ENCODE measurements around the gene ZNF334. TPM values are rescaled to one million over a fixed set of nuclear protein-coding genes. Genes with fewer than 3 reads are reported as not detected.

ZNF334 gene
- total RNA-seq = 0.57 TPM
- long read RNA-seq = 0 reads

DNA sequence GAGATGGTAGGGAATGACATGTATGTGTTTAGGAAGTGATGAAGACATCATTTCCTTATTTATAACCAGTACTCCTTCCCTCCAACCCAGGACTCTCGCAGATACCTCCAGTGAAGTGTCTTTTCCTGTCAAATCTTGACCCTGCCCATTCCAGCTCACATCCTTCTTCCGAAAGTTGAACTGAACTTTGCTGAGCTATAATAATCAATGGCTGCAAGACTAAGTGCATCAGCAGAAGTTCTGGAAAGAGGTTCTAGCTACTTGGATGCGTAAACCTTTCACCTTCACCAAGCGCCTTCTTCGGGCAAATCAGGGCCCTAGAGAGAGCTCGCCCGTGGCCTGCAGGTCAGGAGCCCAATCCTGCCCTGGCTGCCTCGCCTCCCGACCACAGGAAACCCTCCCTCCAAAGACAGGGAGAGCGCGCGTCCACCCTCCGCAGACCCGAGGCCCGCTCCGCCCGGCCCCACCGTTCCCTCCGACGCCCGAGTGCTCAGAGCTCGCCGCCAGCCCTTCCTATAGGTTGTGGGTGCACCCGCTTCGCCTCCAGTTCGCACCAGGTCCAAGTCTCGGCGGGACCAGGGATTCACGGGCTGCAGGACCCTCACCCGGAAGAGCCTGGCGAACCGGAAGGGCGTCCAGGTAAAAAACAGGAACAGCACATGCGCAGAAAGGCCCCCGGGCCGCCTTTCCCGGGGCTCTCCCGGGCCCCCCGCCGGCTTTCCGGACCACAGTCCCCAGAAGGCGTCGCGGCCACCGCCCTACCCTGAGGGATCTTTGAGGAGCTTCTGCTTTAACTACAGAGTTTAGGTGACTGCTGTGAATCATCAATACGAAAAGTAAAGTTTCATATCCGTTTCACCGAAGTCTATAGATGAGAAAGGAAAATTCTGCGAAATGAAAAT is at the start of gene ZNF334:
Gene ZNF334, minus strand, starts transcription at position 617 of the 902 bp plus-strand sequence. CDS start 1,457 bp downstream, outside the sequence.
- ATAC-seq (peak; percentile 96), DNase-seq (ENCODE audit: missing footprints) (peak; percentile 82)
- intact Hi-C loops (cut with DNase I) = loop anchor here (5.0 kb wide), 1 partner anchor 174 kb away; the partner anchor contains the start of gene TP53RK

DNA sequence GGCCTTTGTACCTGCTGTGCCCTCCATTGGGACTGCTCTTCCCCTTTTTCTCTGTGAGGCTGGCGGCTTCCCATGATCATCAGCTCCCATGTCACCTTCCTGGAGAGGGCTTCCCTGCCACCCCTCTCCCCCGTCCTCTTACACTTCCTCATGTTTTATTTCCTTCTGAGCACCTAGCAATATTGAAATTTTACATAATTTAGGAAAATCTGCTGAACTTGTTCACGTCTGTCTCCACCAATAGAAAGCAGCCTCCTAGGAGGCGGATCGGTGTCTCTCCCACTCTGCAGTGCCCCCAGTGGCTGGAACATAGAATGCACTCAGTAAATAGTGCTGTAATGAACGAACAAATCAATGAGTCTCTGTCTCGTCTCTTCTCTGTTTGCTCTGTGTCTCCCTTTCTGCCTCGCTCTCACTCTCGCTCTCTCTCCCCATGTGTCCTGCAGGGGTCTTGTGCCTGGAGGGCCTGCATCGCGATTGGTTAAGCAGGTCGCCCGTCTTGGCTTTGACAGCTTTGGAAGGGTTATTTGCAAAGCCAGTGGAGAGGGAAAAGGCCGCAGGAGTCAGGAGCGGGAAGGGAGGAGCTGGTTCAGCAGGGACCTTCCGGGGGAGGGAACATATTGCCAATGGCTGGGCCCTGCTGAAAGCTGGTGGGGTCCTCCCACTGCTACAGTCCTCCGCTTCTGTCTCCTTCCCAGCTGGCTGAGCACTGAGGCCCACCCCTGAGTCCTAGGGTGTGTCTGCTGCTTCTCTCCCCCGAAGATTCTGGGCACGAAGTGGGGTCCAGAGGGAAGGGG is 49.2 kb upstream of the ZNF334 start:
- DNase-seq (ENCODE audit: missing footprints) = no peak
- peak; percentile 82 for ATAC-seq
- intact Hi-C loops (cut with DNase I) = loop anchor here (5.0 kb wide), 1 partner anchor 120 kb away; no protein-coding TSS in a partner anchor

DNA sequence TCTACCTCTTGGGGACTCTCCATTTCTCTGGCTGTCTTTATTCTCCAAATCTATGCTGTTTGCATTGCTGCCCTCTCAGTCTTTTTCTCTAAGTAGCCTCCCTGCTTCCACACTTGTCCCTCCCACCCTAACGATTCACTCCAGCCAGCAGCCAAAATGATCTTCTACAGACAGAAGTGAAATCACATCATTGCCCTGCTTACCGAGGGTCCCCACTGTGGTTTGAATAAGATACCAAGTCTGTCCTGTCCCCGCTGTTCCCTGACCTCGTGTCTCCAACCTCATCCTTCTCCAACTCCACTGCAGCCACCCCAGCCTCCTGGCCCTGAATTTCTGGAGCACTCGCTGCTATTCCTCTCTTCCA is 48.6 kb upstream of the ZNF334 start:
- ATAC-seq (no peak), DNase-seq (ENCODE audit: missing footprints) (no peak)
- intact Hi-C loops (cut with DNase I) = loop anchor here (5.0 kb wide), 1 partner anchor 120 kb away; no protein-coding TSS in a partner anchor

DNA sequence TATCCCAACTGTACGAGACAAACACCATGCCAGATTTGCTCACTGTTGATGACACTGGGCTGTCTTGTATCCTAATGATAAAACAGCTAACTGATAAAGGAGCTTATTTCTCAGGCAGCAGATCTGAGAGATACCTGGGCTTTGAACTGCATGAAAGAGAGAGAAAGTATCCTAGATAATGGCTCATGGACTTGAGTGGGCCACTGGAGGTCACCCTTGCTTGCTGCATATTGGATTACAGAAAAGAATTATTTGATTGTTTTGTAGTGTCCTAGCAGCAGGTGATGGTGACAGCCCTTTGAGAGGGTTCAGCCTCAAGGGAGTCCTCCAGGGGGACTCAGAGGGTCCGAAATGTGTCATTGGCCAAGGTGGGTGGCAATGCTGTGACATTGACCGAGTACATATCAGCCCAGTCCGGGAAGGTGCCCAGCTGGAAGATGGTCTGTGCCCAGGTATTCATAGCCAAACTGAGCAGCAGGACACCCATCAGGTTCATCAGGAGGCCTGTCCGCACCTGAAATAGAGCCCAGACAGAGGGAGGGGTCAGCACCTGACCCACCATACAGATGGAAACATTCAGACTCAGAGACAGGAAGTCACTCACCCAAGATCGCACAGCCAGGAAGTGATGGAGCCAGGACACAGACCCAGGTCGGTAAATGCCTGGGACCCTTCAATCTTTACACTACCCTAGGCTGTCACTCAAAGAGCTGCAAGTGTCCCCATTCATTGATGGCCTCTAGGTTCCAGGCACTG is 46.5 kb upstream of the ZNF334 start:
- DNase-seq (ENCODE audit: missing footprints) = no peak
- intact Hi-C loops (cut with DNase I) = loop anchor here (5.0 kb wide), 1 partner anchor 122 kb away; no protein-coding TSS in a partner anchor
- no peak for ATAC-seq

DNA sequence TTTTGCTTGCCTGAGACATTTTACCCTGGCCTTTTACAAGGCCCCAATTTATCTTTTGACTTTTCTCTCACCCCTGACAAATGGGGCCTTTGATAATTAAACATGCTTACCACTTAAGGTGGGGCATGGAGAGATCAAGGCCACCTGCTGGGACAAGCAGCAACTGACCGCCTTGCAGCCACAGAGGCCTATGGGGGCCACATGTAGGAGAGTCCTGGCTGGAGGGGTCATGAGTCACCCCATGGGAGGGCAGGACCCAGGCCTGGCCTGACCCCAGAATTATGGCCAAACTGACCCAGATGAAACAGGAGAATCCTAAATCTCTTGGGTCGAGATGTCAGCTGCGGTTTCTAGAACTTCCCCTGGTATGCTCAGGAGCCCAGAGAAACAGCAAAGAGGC is 45.6 kb upstream of the ZNF334 start:
- ATAC-seq (no peak), DNase-seq (ENCODE audit: missing footprints) (no peak)
- intact Hi-C loops (cut with DNase I) = no loop called here

DNA sequence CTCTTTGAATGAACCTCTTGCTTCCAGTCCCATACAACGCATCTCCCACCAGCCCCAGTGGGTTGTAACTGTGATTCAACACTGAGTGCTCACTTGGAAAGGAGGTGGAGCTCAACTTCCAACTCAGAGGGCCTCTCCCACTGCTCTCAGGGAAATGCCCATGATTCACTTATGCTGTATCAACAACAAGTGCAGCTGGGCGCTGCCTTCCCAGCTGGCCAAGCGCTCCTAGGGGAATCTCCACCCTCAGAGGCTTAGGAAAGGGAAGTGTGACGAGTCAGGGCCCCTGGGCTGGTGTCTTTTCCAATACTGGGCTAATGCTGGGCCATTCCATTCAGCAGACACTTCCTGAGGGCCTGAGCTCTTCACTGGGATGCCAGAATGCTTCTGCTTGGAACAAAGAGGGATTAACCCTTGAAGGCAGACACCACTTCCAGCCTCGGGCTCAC is 45.2 kb upstream of the ZNF334 start:
- ATAC-seq (no peak), DNase-seq (ENCODE audit: missing footprints) (no peak)
- intact Hi-C loops (cut with DNase I) = no loop called here

DNA sequence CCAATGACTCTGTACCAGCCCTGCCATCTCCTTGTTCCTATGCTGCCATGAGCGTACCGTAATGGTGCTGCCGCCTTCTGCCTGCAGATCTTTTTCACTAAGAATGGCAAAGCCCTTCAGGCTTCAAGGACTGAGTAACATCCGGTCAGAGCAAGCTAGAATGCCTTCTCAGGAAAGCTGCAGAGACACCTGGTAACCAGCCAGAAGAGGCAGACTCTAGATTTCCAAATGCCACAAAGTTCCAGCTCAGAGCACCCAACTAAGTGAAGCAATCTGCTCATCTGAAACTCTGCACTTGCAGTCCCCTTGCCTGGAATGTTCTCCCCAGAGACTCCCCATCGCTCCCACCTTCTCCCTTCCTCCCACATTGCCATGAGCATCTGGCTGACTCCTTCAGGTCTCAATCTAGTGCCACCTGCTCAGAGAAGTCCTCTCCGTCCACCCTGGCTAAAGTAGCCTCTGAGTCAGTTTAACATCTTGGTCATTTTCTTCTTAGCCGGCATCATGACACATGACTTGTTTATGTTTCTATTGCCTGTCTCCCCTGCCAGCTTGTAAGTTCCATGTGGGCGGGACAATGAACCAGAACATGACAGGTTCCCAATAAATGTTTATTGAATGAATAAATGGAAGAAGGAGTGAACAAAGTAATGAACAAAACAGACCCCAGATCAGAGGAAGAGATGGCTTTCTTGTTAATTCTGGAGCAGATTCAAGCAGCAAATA is 44.0 kb upstream of the ZNF334 start:
- intact Hi-C loops (cut with DNase I) = no loop called here
- DNase-seq (ENCODE audit: missing footprints) (no peak), ATAC-seq (no peak)

DNA sequence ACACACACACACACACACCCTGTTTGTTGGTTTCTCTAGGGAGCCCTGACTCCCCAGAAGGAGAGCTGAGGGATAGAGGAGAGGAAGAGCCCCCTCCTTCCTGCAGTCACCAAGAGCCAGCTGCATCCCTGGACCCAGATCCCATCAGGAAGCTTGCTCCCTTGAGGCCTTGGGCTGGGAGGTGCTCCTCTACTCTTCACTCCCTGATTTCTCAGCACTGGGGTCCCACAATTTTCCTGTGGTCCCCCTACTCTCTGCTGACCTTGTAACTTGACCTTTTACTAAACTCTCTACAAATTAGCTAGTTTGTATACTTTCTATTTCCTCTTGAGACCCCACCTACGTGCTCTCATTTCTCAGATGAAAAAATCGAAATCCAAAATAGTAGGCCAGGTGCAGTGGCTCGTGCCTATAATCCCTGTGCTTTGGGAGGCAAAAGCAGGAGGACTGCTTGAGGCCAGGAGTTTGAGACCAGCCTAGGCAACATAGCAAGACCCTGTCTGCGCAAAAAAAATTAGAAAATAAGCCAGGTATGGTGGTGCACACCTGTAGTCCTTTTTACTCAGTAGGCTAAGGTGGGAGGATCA is 42.1 kb upstream of the ZNF334 start:
- ATAC-seq = no peak
- DNase-seq (ENCODE audit: missing footprints) = no peak
- intact Hi-C loops (cut with DNase I) = no loop called here

DNA sequence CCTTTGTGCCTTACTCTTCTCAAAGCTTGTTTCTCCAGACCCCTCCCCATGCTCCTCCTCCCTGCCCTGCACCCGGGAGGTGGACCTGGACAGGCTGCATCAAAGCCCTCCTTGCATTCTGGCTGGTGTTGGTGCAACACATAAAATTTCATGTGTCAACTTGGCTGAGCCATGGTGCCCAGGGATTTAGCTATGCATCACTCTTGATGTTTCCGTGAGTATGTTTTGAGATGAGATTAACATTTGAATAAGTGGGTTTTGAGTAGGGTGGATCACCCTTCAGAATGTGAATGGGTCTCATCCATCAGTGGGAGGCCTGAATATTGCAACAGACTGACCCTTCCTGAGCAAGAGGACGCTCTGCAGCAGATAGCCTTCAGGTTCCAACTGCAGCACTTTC is 41.5 kb upstream of the ZNF334 start:
- ATAC-seq (no peak), DNase-seq (ENCODE audit: missing footprints) (no peak)
- intact Hi-C loops (cut with DNase I) = no loop called here

DNA sequence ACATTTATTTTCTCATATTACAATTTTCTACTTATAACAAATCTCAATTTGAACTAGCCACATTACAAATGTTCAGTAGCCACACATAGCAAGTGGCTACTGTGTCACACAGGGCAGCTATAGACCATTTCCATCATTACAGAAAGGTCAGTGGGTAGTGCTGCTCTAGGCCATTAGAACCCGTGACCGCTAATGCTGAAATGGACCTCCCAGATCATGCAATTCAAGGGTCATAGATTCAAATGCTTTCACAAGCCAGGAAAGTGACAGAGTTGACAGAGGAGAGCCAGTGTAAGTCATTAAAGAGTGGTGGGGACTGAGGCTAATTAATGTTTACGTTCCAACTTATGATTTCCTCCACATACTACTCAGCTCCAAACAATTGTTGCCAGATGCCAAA is 40.6 kb upstream of the ZNF334 start:
- intact Hi-C loops (cut with DNase I) = no loop called here
- ATAC-seq (no peak), DNase-seq (ENCODE audit: missing footprints) (no peak)

DNA sequence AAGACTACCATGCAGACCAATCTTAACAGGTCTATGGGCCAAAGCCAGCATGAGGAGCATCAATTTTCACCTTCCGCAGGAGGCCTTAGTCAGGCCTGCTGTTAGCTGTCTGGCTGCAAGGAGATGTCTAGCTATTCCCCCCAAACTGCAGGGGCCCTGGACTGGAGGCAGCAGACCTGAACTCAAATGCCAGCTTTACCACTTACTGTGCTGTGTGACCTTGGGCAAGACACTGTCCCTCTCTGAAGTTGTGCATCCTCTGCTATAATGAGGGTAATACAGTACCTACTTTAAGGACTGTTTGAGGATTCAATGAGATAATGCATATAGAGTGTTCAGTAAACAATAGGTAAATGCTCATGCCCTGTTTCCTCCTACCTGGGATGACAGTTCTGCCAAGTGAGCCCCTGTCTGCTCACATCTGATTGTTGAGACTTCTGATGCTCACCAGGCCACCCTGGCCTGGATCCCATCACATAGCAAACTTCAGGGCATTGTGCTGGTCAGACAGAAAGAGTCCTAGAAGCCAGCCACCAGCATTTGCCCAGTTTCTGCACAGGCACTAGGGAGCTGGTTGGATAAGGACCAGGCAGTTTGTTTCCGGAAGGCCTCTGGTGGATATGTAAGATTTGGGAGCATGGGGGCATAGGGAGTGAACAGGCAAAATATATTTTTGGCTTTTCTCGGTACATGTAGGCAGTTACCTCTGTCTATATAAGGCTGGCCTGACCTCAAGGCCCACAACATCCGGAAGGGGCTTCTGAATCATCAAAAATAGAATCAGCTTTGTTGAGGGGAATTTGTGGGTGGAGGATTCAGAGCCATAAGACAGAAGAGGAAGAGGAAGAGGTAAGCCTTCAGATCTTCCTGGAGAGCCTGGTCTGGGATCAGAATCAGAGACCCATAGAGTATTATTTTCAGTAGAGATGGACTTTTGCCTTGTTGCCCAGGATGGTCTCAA is 39.4 kb upstream of the ZNF334 start:
- ATAC-seq = no peak
- DNase-seq (ENCODE audit: missing footprints) = no peak
- intact Hi-C loops (cut with DNase I) = no loop called here

DNA sequence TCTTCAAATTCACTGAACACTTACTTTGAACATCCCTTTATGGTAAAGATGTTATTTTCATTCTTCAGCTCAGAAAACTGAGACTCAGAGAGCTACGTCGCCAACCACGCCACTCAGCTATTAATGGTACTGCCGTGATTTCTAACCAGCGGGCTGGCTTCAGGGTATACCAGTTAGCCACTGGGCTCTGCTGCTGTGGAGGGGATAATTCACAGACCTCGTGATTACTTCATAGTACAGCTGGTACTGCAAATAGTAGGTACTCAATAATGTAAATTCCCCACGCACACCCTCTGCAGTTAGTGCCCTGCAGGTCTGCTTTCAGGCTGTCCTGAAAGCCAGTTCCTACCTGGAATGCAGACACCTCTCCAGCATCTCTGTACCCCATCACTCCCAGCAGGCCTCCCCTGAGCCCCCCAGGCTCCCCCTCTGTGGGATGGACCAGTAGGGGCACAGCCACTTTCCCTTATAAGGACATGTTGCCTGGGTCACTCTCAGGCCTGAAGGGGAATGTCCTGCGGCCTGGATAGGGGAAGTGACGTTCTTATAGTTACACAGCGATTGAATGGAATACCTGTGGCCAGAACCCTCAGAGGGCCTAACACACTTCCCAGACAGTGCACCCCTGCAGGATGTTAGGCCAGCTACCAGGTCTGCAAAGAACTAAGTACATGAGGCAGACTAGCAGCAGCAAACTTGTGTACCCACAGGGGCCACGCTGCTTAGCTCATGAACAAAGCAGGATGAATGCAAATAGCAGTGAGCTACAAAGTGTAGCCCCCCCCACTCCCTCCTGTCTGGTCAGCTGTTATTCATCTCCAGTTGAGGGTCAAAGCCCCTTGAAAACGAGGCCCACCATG is 38.4 kb upstream of the ZNF334 start:
- intact Hi-C loops (cut with DNase I) = no loop called here
- DNase-seq (ENCODE audit: missing footprints) = no peak
- ATAC-seq = no peak

DNA sequence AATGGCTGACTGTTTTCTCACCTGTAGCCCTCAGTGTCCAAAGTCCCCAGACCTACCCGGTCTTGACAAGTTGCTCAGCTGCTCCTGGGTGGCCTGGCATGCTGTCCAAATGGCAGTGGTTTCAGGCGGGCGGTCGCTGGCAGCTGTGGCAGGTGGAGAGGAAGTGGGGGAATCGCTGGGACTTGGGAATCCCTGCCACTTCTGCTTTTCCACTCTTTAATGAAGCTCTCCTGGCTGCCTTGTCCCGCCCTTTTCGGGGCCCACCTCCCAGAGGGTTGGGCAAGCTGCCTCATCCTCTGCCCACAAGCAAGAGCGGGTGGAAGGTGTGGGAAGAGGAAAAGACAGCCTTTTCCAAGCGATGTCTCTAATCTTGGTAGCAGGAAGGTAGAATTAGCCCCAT is 37.1 kb upstream of the ZNF334 start, which contains the start of gene OCSTAMP:
Gene OCSTAMP, minus strand, starts transcription at position 194 of the 400 bp plus-strand sequence. Its CDS starts 94 bp downstream, at position 100.
- DNase-seq (ENCODE audit: missing footprints) (no peak), ATAC-seq (no peak)
- intact Hi-C loops (cut with DNase I) = no loop called here

DNA sequence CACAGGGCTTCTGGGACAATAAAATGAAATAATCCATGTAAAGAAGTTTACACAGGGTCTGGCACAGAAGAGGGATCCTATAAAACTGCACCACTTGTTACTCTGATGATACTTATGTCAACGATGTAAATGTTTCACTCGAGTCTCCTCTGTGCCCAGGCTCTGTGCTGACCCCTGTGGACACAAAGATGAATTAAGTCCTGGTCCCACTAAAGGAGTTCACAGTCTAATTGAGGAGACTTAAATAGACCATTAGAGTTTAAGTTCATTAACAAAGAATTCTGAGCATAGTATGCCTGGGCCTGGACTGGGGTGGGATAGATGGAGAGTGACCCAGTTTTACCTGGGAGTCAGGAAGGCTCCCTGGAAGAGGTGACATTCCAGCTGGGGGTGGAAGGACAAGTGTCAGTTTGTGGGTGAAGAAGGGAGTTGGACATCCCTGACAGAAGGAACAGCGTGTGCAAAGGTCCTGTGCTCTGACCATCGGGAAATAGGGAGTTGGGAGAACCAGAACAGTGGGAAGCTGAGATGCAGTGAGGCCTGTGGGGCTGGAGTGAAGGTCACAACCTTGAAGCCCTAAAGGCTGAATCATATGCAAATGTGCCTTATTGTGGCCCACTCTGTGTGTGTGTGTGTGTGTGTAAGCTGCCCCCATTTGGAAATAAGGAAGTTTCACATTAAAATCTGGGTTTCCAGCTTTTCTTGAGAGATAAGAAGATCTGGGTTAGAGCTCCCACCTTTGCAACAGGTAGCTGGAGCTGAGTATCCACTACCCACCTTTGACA is 36.0 kb upstream of the ZNF334 start:
- DNase-seq (ENCODE audit: missing footprints) (no peak), ATAC-seq (no peak)
- intact Hi-C loops (cut with DNase I) = loop anchor here (5.0 kb wide), 1 partner anchor 52 kb away; no protein-coding TSS in a partner anchor

DNA sequence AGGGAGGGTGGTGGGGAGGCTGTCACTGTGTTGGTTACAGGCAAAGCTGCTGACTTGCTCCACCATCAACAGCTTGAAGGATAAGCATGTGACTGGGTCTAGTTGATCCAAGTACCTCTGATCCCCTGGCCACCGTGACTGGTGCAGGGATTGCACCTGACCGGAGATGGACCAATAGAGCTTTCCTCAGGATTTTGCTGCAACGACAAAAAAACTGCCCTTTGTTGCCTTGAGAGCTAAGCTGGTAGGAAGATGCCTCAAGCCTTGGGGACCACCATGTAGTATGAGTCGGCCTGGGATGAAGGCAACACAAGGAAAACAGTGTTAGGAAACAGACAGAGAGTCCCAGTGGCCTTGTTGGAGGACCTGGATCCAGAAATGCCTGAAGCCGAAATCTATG is 35.3 kb upstream of the ZNF334 start:
- DNase-seq (ENCODE audit: missing footprints) = no peak
- intact Hi-C loops (cut with DNase I) = loop anchor here (5.0 kb wide), 1 partner anchor 51 kb away; no protein-coding TSS in a partner anchor
- no peak for ATAC-seq

Data from Right ventricle myocardium inferior (tissue), 1 donor.